ENCODE data around the gene PRKCA. TPM values are rescaled to one million over a fixed set of nuclear protein-coding genes. Genes with fewer than 3 reads are reported as not detected.

PRKCA gene
- total RNA-seq, 4 donors from 2014 or later: 9.0 to 76.1 (median 15.1) TPM

GRCh38 chr17:66760324-66760723 is 457.9 kb downstream of the PRKCA start:
- no peaks in the 10 kb centered on the region for H3K4me1 ChIP-seq
- H3K9me3 ChIP-seq: no peaks in the 10 kb centered on the region
- H3K4me3 ChIP-seq: no peak overlapping the region
- no peak overlapping the region for H3K27ac ChIP-seq
- intact Hi-C loops (cut with DNase I; ENCODE audit: low total_unique reads): no loop called here
- no peak for DNase-seq
- TF ChIP-seq CTCF (IDR thresholded peaks at IDR 0.05) (no peak), POLR2A (IDR thresholded peaks at IDR 0.05) (no peak)
- H3K27me3 ChIP-seq: no peaks in the 10 kb centered on the region
- H3K36me3 ChIP-seq: no peaks in the 10 kb centered on the region

GRCh38 chr17:66762276-66762675 is 459.9 kb downstream of the PRKCA start:
- Histone ChIP-seq H3K36me3 (no peaks in the 10 kb centered on the region), H3K9me3 (no peaks in the 10 kb centered on the region), H3K4me1 (no peaks in the 10 kb centered on the region), H3K4me3 (no peak overlapping the region), H3K27me3 (no peaks in the 10 kb centered on the region), H3K27ac (no peak overlapping the region)
- intact Hi-C loops (cut with DNase I; ENCODE audit: low total_unique reads): no loop called here
- TF ChIP-seq POLR2A (IDR thresholded peaks at IDR 0.05) (no peak), CTCF (IDR thresholded peaks at IDR 0.05) (no peak)
- DNase-seq: no peak

GRCh38 chr17:66763056-66763455 is 460.6 kb downstream of the PRKCA start:
- H3K36me3 ChIP-seq: no peaks in the 10 kb centered on the region
- H3K27ac ChIP-seq: no peak overlapping the region
- H3K9me3 ChIP-seq: no peaks in the 10 kb centered on the region
- no peak overlapping the region for H3K4me3 ChIP-seq
- no peaks in the 10 kb centered on the region for H3K4me1 ChIP-seq
- no peak for TF ChIP-seq POLR2A (IDR thresholded peaks at IDR 0.05)
- no peak for TF ChIP-seq CTCF (IDR thresholded peaks at IDR 0.05)
- intact Hi-C loops (cut with DNase I; ENCODE audit: low total_unique reads): no loop called here
- no peak for DNase-seq
- no peaks in the 10 kb centered on the region for H3K27me3 ChIP-seq

- no peak overlapping the region for H3K4me3 ChIP-seq
- TF ChIP-seq POLR2A (IDR thresholded peaks at IDR 0.05) (no peak), CTCF (IDR thresholded peaks at IDR 0.05) (no peak)
- H3K9me3 ChIP-seq: no peaks in the 10 kb centered on the region
- no peaks in the 10 kb centered on the region for H3K36me3 ChIP-seq
- intact Hi-C loops (cut with DNase I; ENCODE audit: low total_unique reads): no loop called here
- no peaks in the 10 kb centered on the region for H3K4me1 ChIP-seq
- no peak overlapping the region for H3K27ac ChIP-seq
- H3K27me3 ChIP-seq: no peaks in the 10 kb centered on the region
- no peak for DNase-seq
These were observed 462.1 kb downstream of the PRKCA start for GRCh38 chr17:66764506-66764905.

- intact Hi-C loops (cut with DNase I; ENCODE audit: low total_unique reads): no loop called here
- Histone ChIP-seq H3K9me3 (no peaks in the 10 kb centered on the region), H3K4me1 (no peaks in the 10 kb centered on the region), H3K27me3 (no peaks in the 10 kb centered on the region), H3K27ac (no peak overlapping the region), H3K36me3 (no peaks in the 10 kb centered on the region), H3K4me3 (no peak overlapping the region)
- DNase-seq: no peak
- no peak for TF ChIP-seq POLR2A (IDR thresholded peaks at IDR 0.05)
- no peak for TF ChIP-seq CTCF (IDR thresholded peaks at IDR 0.05)
These were observed 464.9 kb downstream of the PRKCA start for GRCh38 chr17:66767154-66767933.

Data from uterus (tissue), 4 donors.